ENCODE results near the gene GMPPB. TPM values are rescaled to one million over a fixed set of nuclear protein-coding genes. Genes with fewer than 3 reads are reported as not detected.

The GMPPB gene
- total and polyA plus RNA-seq, 9 of the 15 experiments (the other 6 are each of a cell fraction or from before 2014, with no cell fraction given): 0.53 to 17.4 (median 8.1) TPM

DNA sequence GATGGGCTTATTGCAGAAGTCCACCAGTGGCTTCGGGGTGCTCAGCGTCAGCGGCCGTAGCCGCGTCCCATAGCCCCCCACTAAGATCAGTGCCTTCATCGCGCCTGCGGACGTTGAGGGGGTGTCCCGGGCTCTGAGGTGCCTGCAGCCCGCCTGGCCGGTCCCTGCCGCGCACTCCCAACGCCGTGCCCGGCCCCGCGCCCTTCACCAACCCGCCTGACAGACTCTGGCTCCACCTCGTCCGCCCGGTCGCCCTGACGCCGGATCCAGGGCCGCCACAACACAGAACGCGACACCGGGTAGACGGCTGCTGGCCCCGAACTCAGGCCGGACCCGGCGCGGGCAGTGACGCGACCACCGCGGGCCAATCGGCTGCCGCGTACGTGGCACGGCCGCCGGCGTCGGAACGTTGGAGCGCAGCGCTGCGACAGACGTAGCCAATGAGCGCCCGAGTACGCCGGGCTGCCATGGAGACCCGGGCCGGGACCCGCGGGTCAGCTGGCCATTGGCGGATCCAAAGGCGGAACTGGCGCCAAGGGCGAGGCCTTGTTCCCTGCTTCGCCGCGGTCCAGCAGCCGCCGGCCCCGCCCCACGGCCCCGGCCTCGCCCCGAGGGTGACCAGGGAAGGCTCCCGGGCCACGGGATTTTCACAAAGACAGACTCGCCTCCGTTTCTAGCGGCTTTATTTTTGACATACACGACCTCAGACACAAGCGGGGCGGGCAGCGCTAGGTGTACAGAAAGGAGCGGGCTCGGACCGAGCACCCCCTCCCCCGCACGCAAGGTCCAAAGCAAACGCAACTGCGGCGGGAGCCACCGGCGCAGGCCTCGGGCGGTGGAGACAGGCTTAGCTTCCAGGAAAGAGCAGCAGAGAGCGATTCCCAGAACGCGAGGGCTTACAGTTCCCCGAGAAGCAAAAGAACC lies at the start of gene GMPPB (continued):
- TF ChIP-seq, protein P1, sequence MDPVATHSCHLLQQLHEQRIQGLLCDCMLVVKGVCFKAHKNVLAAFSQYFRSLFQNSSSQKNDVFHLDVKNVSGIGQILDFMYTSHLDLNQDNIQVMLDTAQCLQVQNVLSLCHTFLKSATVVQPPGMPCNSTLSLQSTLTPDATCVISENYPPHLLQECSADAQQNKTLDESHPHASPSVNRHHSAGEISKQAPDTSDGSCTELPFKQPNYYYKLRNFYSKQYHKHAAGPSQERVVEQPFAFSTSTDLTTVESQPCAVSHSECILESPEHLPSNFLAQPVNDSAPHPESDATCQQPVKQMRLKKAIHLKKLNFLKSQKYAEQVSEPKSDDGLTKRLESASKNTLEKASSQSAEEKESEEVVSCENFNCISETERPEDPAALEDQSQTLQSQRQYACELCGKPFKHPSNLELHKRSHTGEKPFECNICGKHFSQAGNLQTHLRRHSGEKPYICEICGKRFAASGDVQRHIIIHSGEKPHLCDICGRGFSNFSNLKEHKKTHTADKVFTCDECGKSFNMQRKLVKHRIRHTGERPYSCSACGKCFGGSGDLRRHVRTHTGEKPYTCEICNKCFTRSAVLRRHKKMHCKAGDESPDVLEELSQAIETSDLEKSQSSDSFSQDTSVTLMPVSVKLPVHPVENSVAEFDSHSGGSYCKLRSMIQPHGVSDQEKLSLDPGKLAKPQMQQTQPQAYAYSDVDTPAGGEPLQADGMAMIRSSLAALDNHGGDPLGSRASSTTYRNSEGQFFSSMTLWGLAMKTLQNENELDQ (CRISPR knock-in tag; IDR thresholded peaks at IDR 0.05; ENCODE audit: borderline replicate concordance): 0 out of 2 replicates have a peak, but pooled peaks have one; percentile 57
- TF ChIP-seq CREM (IDR thresholded peaks at IDR 0.05; ENCODE audit: low read depth): peak; percentile 98
- TF ChIP-seq, protein P2, sequence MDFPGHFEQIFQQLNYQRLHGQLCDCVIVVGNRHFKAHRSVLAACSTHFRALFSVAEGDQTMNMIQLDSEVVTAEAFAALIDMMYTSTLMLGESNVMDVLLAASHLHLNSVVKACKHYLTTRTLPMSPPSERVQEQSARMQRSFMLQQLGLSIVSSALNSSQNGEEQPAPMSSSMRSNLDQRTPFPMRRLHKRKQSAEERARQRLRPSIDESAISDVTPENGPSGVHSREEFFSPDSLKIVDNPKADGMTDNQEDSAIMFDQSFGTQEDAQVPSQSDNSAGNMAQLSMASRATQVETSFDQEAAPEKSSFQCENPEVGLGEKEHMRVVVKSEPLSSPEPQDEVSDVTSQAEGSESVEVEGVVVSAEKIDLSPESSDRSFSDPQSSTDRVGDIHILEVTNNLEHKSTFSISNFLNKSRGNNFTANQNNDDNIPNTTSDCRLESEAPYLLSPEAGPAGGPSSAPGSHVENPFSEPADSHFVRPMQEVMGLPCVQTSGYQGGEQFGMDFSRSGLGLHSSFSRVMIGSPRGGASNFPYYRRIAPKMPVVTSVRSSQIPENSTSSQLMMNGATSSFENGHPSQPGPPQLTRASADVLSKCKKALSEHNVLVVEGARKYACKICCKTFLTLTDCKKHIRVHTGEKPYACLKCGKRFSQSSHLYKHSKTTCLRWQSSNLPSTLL (IDR thresholded peaks at IDR 0.05): peak; percentile 98
- TF ChIP-seq, protein P3, sequence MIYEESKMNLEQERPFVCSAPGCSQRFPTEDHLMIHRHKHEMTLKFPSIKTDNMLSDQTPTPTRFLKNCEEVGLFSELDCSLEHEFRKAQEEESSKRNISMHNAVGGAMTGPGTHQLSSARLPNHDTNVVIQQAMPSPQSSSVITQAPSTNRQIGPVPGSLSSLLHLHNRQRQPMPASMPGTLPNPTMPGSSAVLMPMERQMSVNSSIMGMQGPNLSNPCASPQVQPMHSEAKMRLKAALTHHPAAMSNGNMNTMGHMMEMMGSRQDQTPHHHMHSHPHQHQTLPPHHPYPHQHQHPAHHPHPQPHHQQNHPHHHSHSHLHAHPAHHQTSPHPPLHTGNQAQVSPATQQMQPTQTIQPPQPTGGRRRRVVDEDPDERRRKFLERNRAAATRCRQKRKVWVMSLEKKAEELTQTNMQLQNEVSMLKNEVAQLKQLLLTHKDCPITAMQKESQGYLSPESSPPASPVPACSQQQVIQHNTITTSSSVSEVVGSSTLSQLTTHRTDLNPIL (CRISPR knock-in tag; IDR thresholded peaks at IDR 0.05): no peak
- TF ChIP-seq, protein P4, sequence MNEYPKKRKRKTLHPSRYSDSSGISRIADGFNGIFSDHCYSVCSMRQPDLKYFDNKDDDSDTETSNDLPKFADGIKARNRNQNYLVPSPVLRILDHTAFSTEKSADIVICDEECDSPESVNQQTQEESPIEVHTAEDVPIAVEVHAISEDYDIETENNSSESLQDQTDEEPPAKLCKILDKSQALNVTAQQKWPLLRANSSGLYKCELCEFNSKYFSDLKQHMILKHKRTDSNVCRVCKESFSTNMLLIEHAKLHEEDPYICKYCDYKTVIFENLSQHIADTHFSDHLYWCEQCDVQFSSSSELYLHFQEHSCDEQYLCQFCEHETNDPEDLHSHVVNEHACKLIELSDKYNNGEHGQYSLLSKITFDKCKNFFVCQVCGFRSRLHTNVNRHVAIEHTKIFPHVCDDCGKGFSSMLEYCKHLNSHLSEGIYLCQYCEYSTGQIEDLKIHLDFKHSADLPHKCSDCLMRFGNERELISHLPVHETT (CRISPR knock-in tag; conservative IDR thresholded peaks at IDR 0.05 in 1 of 2, IDR thresholded peaks at IDR 0.05 in 1 of 2): 0 out of 4 replicates have a peak, but pooled peaks of 1 of the 2 experiments have one; percentile 33
- no peak for TF ChIP-seq GATAD2B (IDR thresholded peaks at IDR 0.05; ENCODE audit: borderline replicate concordance)
- TF ChIP-seq RBM22 (IDR thresholded peaks at IDR 0.05; ENCODE audit: low read depth, low read length, poor library complexity, severe bottlenecking): peak; percentile 88
- peak in 1 of 2 experiments; percentile 49; a peak in 1 of 4 replicates for TF ChIP-seq FOXK2 (conservative IDR thresholded peaks at IDR 0.05 in 1 of 2, IDR thresholded peaks at IDR 0.05 in 1 of 2; ENCODE audit: low read depth in 2 of 2)
- TF ChIP-seq, protein P5, sequence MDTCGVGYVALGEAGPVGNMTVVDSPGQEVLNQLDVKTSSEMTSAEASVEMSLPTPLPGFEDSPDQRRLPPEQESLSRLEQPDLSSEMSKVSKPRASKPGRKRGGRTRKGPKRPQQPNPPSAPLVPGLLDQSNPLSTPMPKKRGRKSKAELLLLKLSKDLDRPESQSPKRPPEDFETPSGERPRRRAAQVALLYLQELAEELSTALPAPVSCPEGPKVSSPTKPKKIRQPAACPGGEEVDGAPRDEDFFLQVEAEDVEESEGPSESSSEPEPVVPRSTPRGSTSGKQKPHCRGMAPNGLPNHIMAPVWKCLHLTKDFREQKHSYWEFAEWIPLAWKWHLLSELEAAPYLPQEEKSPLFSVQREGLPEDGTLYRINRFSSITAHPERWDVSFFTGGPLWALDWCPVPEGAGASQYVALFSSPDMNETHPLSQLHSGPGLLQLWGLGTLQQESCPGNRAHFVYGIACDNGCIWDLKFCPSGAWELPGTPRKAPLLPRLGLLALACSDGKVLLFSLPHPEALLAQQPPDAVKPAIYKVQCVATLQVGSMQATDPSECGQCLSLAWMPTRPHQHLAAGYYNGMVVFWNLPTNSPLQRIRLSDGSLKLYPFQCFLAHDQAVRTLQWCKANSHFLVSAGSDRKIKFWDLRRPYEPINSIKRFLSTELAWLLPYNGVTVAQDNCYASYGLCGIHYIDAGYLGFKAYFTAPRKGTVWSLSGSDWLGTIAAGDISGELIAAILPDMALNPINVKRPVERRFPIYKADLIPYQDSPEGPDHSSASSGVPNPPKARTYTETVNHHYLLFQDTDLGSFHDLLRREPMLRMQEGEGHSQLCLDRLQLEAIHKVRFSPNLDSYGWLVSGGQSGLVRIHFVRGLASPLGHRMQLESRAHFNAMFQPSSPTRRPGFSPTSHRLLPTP (IDR thresholded peaks at IDR 0.05; ENCODE audit: borderline replicate concordance, extremely low read depth, insufficient read length): no peak
- no peak for TF ChIP-seq PTTG1 (tag; IDR thresholded peaks at IDR 0.05; ENCODE audit: low read depth)
- TF ChIP-seq CHCHD3 (CRISPR knock-in tag; IDR thresholded peaks at IDR 0.05): no peak
- TF ChIP-seq, protein P6, sequence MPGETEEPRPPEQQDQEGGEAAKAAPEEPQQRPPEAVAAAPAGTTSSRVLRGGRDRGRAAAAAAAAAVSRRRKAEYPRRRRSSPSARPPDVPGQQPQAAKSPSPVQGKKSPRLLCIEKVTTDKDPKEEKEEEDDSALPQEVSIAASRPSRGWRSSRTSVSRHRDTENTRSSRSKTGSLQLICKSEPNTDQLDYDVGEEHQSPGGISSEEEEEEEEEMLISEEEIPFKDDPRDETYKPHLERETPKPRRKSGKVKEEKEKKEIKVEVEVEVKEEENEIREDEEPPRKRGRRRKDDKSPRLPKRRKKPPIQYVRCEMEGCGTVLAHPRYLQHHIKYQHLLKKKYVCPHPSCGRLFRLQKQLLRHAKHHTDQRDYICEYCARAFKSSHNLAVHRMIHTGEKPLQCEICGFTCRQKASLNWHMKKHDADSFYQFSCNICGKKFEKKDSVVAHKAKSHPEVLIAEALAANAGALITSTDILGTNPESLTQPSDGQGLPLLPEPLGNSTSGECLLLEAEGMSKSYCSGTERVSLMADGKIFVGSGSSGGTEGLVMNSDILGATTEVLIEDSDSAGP (CRISPR knock-in tag; IDR thresholded peaks at IDR 0.05): no peak

Measured in K562 (cell line).